Uterus (tissue), 4 donors: Measurements from ENCODE around the gene LRG1. TPM values are rescaled to one million over a fixed set of nuclear protein-coding genes. Genes with fewer than 3 reads are reported as not detected.

Experiments
- DNase-seq, 2 donors: peaks; one replicate each; pipeline ENCODE4 v3.0.0-alpha.2; 2019 to 2020
- H3K27ac ChIP-seq, 2 donors: fragments of 200-600 bp; sonication (generic); 1 replicate in 1 of 2; 2 replicates in 1 of 2; pipeline ENCODE4 v1.5.1; 2016 to 2018
- H3K27me3 ChIP-seq, 2 donors: fragments of 200-600 bp; sonication (generic); one replicate each; pipeline ENCODE4 v1.5.1; 2018 to 2019; ENCODE audit warnings: control low read depth in 1 of 2
- H3K36me3 ChIP-seq, 2 donors: fragments of 200-600 bp; sonication (generic); one replicate each; pipeline ENCODE4 v1.5.1; 2019; ENCODE audit warnings: control low read depth in 1 of 2
- H3K4me1 ChIP-seq, 2 donors: fragments of 200-600 bp; sonication (generic); one replicate each; pipeline ENCODE4 v1.5.1; 2018 to 2019; ENCODE audit warnings: control low read depth in 1 of 2
- H3K4me3 ChIP-seq, 2 donors: fragments of 200-600 bp; sonication (generic); 1 replicate in 1 of 2; 2 replicates in 1 of 2; pipeline ENCODE4 v1.5.1; 2018 to 2019; ENCODE audit warnings: mild to moderate bottlenecking in 1 of 2
- H3K9me3 ChIP-seq, 2 donors: fragments of 200-600 bp; sonication (generic); one replicate each; pipeline ENCODE4 v1.5.1; 2019; ENCODE audit warnings: control low read depth in 1 of 2
- POLR2A ChIP-seq, 2 donors: fragments of 450-650 bp; IDR thresholded peaks; one replicate each; pipeline ENCODE4 v1.6.1; 2016; ENCODE audit warnings: antibody characterized with exemption in 2 of 2, mild to moderate bottlenecking in 1 of 2, moderate library complexity in 1 of 2
- intact Hi-C: fragments of 100-400 bp; cut with DNase I; formaldehyde crosslinking; loops from one replicate; pipeline ENCODE4 v1.15.1; 2023; ENCODE audit warnings: low total_unique reads
- total RNA-seq, 4 donors: library from RNA; depleted of rRNA in 3 of 4; stranded (reverse); fragments of >200 nt in 3 of 4; gene quantifications; one replicate each; pipeline versions ENCODE4 v1.1.0 to v1.2.4, GENCODE V29; 2014 to 2023
- TF ChIP-seq, protein P1 (sequence below), 4 experiments: fragments of 200-600 bp in 2 of 4; fragments of 450-650 bp in 2 of 4; sonication (generic) in 2 of 4; IDR thresholded peaks; one replicate each; pipeline ENCODE4 v1.5.1; 2016 to 2019; ENCODE audit warnings: antibody characterized with exemption in 4 of 4, mild to moderate bottlenecking in 2 of 4, moderate library complexity in 1 of 4
- donor health status: DM: yes; HTN: yes; CAD: no.

LRG1 gene
- total RNA-seq, 4 donors from 2014 or later = 0.59 to 1.1 (median 1.1) TPM; not detected in 1

GRCh38 chr19:4516199-4516938 lies 23.5 kb downstream of the LRG1 start:
- Histone ChIP-seq H3K36me3 (no peaks in the 10 kb centered on the region), H3K27me3 (no peaks in the 10 kb centered on the region), H3K4me3 (no peak overlapping the region), H3K9me3 (no peaks in the 10 kb centered on the region), H3K4me1 (peaks cover 0 to 14% of the 10 kb centered on the region in 2 donors), H3K27ac (peak overlapping the region; percentile 85 to 92)
- no peak for DNase-seq
- intact Hi-C loops = no loop called here
- TF ChIP-seq POLR2A (IDR thresholded peaks at IDR 0.05) = no peak
- TF ChIP-seq, protein P1, sequence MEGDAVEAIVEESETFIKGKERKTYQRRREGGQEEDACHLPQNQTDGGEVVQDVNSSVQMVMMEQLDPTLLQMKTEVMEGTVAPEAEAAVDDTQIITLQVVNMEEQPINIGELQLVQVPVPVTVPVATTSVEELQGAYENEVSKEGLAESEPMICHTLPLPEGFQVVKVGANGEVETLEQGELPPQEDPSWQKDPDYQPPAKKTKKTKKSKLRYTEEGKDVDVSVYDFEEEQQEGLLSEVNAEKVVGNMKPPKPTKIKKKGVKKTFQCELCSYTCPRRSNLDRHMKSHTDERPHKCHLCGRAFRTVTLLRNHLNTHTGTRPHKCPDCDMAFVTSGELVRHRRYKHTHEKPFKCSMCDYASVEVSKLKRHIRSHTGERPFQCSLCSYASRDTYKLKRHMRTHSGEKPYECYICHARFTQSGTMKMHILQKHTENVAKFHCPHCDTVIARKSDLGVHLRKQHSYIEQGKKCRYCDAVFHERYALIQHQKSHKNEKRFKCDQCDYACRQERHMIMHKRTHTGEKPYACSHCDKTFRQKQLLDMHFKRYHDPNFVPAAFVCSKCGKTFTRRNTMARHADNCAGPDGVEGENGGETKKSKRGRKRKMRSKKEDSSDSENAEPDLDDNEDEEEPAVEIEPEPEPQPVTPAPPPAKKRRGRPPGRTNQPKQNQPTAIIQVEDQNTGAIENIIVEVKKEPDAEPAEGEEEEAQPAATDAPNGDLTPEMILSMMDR (IDR thresholded peaks at IDR 0.05) = no peak

- TF ChIP-seq, protein P1 (IDR thresholded peaks at IDR 0.05) = no peak
- TF ChIP-seq POLR2A (IDR thresholded peaks at IDR 0.05) = no peak
- no peak for DNase-seq
- Histone ChIP-seq H3K27me3 (no peaks in the 10 kb centered on the region), H3K27ac (no peak overlapping the region), H3K4me3 (no peak overlapping the region), H3K4me1 (peaks cover 0 to 14% of the 10 kb centered on the region in 2 donors), H3K36me3 (no peaks in the 10 kb centered on the region), H3K9me3 (no peaks in the 10 kb centered on the region)
- intact Hi-C loops = no loop called here
Measured at GRCh38 chr19:4515732-4516131, 24.1 kb downstream of the LRG1 start.

DNA sequence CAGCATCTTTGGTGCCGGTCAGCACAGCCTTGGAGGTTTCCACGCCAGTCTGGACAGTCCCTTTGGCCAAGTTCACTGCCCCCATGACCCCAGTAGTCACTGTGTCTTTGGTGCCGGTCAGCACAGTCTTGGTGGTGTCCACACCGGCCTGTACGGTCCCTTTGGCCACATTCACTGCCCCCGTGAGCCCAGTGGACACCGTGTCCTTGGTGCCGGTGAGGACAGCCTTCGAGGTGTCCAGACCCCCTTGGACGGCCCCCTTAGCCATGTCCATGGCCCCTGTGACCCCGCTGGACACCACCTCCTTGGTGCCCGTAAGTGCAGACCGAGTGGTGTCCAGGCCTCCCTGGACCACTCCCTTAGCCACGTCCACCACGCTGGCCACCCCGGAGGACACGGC lies 26.6 kb downstream of the LRG1 start:
- Histone ChIP-seq H3K9me3 (no peaks in the 10 kb centered on the region), H3K36me3 (no peaks in the 10 kb centered on the region), H3K27ac (no peak overlapping the region), H3K4me3 (no peak overlapping the region), H3K27me3 (no peaks in the 10 kb centered on the region), H3K4me1 (peaks cover 0 to 3% of the 10 kb centered on the region in 2 donors)
- TF ChIP-seq, protein P1 (IDR thresholded peaks at IDR 0.05) = no peak
- no peak for TF ChIP-seq POLR2A (IDR thresholded peaks at IDR 0.05)
- intact Hi-C loops = no loop called here
- DNase-seq = no peak

- Histone ChIP-seq H3K36me3 (no peaks in the 10 kb centered on the region), H3K9me3 (no peaks in the 10 kb centered on the region), H3K27ac (no peak overlapping the region), H3K27me3 (no peaks in the 10 kb centered on the region), H3K4me3 (no peak overlapping the region), H3K4me1 (no peaks in the 10 kb centered on the region)
- intact Hi-C loops = no loop called here
- DNase-seq = no peak
- no peak for TF ChIP-seq POLR2A (IDR thresholded peaks at IDR 0.05)
- TF ChIP-seq, protein P1 (IDR thresholded peaks at IDR 0.05) = no peak
Measured at GRCh38 chr19:4512070-4512469, 27.8 kb downstream of the LRG1 start.

GRCh38 chr19:4511300-4512054 lies 28.4 kb downstream of the LRG1 start:
- no peak for TF ChIP-seq POLR2A (IDR thresholded peaks at IDR 0.05)
- TF ChIP-seq, protein P1 (IDR thresholded peaks at IDR 0.05) = no peak
- H3K9me3 ChIP-seq = no peaks in the 10 kb centered on the region
- no peaks in the 10 kb centered on the region for H3K4me1 ChIP-seq
- H3K36me3 ChIP-seq = no peaks in the 10 kb centered on the region
- no peak overlapping the region for H3K27ac ChIP-seq
- H3K27me3 ChIP-seq = no peaks in the 10 kb centered on the region
- intact Hi-C loops = no loop called here
- no peak for DNase-seq
- H3K4me3 ChIP-seq = no peak overlapping the region
